HepG2 (cell line): ENCODE measurements around the gene GMPPA. TPM values are rescaled to one million over a fixed set of nuclear protein-coding genes. Genes with fewer than 3 reads are reported as not detected.

Experiments
- ATAC-seq: fragments of 200-7000 bp; cut with Tn5 transposase; 3 replicates; pipeline ENCODE4 v1.9.1; 2020; ENCODE audit warnings: mild to moderate bottlenecking, moderate library complexity
- BruUV-seq: library from RNA; stranded (reverse); fragments of 400-500 nt; replicated peaks from 2 replicates; lab custom pipeline; 2021; lab: Mats Ljungman, UMichigan
- CTCF ChIA-PET: fragments of 300-600 bp; formaldehyde crosslinking; extraction: SDS; loops from one replicate; lab custom pipeline; 2021; ENCODE audit warnings: low total read pairs, inconsistent platforms, low intra/inter-chr PET ratio; lab: Yijun Ruan, JAX
- POLR2A ChIA-PET: fragments of 350-600 bp; sonication (Branson Sonifier 250); formaldehyde crosslinking; loops from one replicate; lab custom pipeline; 2020; ENCODE audit warnings: antibody characterized with exemption, inconsistent platforms; lab: Yijun Ruan, JAX
- DNase-seq: peaks from one replicate; pipeline ENCODE4 v3.0.0-alpha.2; 2015; ENCODE audit warnings: low spot score
- FAIRE-seq: peaks from 3 replicates; lab custom pipeline; 2011; peaks lifted over from hg19 to GRCh38; lab: Jason Lieb, UNC
- H2AFZ ChIP-seq: one replicate; pipeline ENCODE4 v1.6.1; 2011; ENCODE audit warnings: low read length, inconsistent platforms
- H3K27ac ChIP-seq: fragments of 300-600 bp; 3 replicates; pipeline ENCODE4 v1.8.0; 2011; ENCODE audit warnings: mixed run types, mild to moderate bottlenecking, mixed read lengths, low read length, inconsistent platforms; ENCODE audit not compliant: insufficient read depth; ENCODE audit errors: extremely low read length
- H3K27me3 ChIP-seq, 2 experiments: fragments of 200-600 bp in 1 of 2; 2 replicates in 1 of 2; 3 replicates in 1 of 2; pipeline versions ENCODE4 v1.6.0 to v1.8.0; 2011; ENCODE audit warnings: low read length in 2 of 2, mild to moderate bottlenecking in 2 of 2, moderate library complexity in 2 of 2, inconsistent platforms in 1 of 2; ENCODE audit not compliant: insufficient read depth in 2 of 2, control insufficient read depth in 1 of 2
- H3K36me3 ChIP-seq, 2 experiments: fragments of 200-600 bp in 1 of 2; replicated peaks in 1 of 2; 2 replicates in 1 of 2; 3 replicates in 1 of 2; pipeline versions ENCODE4 v1.5.1 to v1.8.0; 2011; ENCODE audit warnings: low read length in 2 of 2, inconsistent platforms in 1 of 2; ENCODE audit not compliant: insufficient read depth in 2 of 2, control insufficient read depth in 1 of 2
- H3K4me1 ChIP-seq: 2 replicates; pipeline ENCODE4 v1.5.1; 2012; ENCODE audit warnings: low read length, inconsistent platforms; ENCODE audit not compliant: insufficient read depth
- H3K4me2 ChIP-seq: 2 replicates; pipeline ENCODE4 v1.6.0; 2011; ENCODE audit warnings: low read depth, low read length, inconsistent platforms
- H3K4me3 ChIP-seq, 3 experiments: fragments of 200-600 bp in 1 of 3; sonication (generic), shearing (Covaris generic) in 1 of 3; replicated peaks in 1 of 3; 2 replicates each; pipeline ENCODE4 v1.5.1; 2011 to 2016; ENCODE audit warnings: low read length in 3 of 3, inconsistent platforms in 2 of 3, low read depth in 2 of 3, mild to moderate bottlenecking in 2 of 3, control low read depth in 1 of 3, mixed read lengths in 1 of 3; ENCODE audit not compliant: insufficient read depth in 1 of 3
- H3K79me2 ChIP-seq: one replicate; pipeline ENCODE4 v1.6.1; 2011; ENCODE audit warnings: low read length, inconsistent platforms; ENCODE audit not compliant: insufficient read depth
- H3K9ac ChIP-seq: 2 replicates; pipeline ENCODE4 v1.6.0; 2011; ENCODE audit warnings: mild to moderate bottlenecking, low read depth, low read length, inconsistent platforms; ENCODE audit not compliant: insufficient read depth
- H3K9me3 ChIP-seq: 2 replicates; pipeline ENCODE4 v1.5.1; 2012; ENCODE audit warnings: mild to moderate bottlenecking, low read length
- H4K20me1 ChIP-seq: 2 replicates; pipeline ENCODE4 v1.6.0; 2011; ENCODE audit warnings: inconsistent platforms, mild to moderate bottlenecking, low read length, moderate library complexity; ENCODE audit not compliant: insufficient read depth
- HIVEP1 ChIP-seq: sonication (generic); formaldehyde crosslinking; IDR thresholded peaks from 2 replicates; pipeline ENCODE4 v1.4.0; 2020; ENCODE audit warnings: mild to moderate bottlenecking, missing genetic modification reagents
- HOXA3 ChIP-seq: sonication (generic); formaldehyde crosslinking; IDR thresholded peaks from 2 replicates; pipeline ENCODE4 v1.5.0; 2020; ENCODE audit warnings: missing genetic modification reagents
- HOXA9 ChIP-seq: sonication (generic); formaldehyde crosslinking; IDR thresholded peaks from 2 replicates; pipeline ENCODE4 v1.8.1; 2022; ENCODE audit warnings: missing genetic modification reagents, mild to moderate bottlenecking, moderate library complexity, borderline replicate concordance
- JUNB ChIP-seq: sonication (generic); formaldehyde crosslinking; IDR thresholded peaks from 2 replicates; pipeline ENCODE4 v1.8.0; 2022; ENCODE audit warnings: missing genetic modification reagents, mild to moderate bottlenecking, borderline replicate concordance
- ZNF510 ChIP-seq: sonication (generic); formaldehyde crosslinking; IDR thresholded peaks from 2 replicates; pipeline ENCODE4 v1.4.0; 2020; ENCODE audit warnings: low read depth, mild to moderate bottlenecking, missing genetic modification reagents
- ZNF629 ChIP-seq: sonication (generic); formaldehyde crosslinking; conservative IDR thresholded peaks from 2 replicates; pipeline ENCODE4 v1.5.0; 2020; ENCODE audit warnings: missing genetic modification reagents
- WGBS: methylation state at CpG from one replicate; pipeline ENCODE4 v1.1.6; 2017; ENCODE audit warnings: low lambda C conversion rate; 5-methylcytosine and 5-hydroxymethylcytosine counted together
- in situ Hi-C: cut with HindIII; loops from 2 replicates; pipeline ENCODE4 v1.10.0; 2017; ENCODE audit warnings: low pct_unique_long_range_greater_than_20kb; ENCODE audit not compliant: extremely low pct_ligation_motif_present
- intact Hi-C: fragments of 100-400 bp; cut with micrococcal nuclease; formaldehyde crosslinking; loops from one replicate; pipeline ENCODE4 v1.10.0; 2022; ENCODE audit not compliant: unreplicated experiment
- polyA plus RNA-seq, 8 experiments: library from polyadenylated mRNA; depleted of rRNA in 3 of 8; stranded (reverse) in 7 of 8; unstranded in 1 of 8; fragments of >200 nt; fragmentation: Illumina TruSeq in 4 of 8; extraction: Trizol in 4 of 8; gene quantifications; 2 replicates each; pipeline versions ENCODE4 v1.2.1 to v1.2.3, GENCODE V29; 2011 to 2016; ENCODE audit warnings: low read depth in 4 of 8, missing spikeins in 1 of 8, mixed read lengths in 1 of 8; ENCODE audit not compliant: insufficient read depth in 1 of 8
- total RNA-seq, 5 experiments: library from RNA; depleted of rRNA; stranded (reverse); fragments of >200 nt; fragmentation: Illumina TruSeq; extraction: Trizol; gene quantifications; 2 replicates each; pipeline ENCODE4 v1.2.3, GENCODE V29; 2016; ENCODE audit warnings: low read depth in 1 of 5
- TF ChIP-seq, protein P1 (sequence below): sonication (generic); formaldehyde crosslinking; IDR thresholded peaks from 2 replicates; pipeline ENCODE4 v1.5.0; 2020; ENCODE audit warnings: missing genetic modification reagents, mild to moderate bottlenecking, borderline replicate concordance
- TF ChIP-seq, protein P2 (sequence below): sonication (generic); formaldehyde crosslinking; conservative IDR thresholded peaks from 2 replicates; pipeline ENCODE4 v1.8.0; 2022; ENCODE audit warnings: mild to moderate bottlenecking, moderate library complexity, missing genetic modification reagents
- TF ChIP-seq, protein P3 (sequence below): sonication (generic); formaldehyde crosslinking; IDR thresholded peaks from 2 replicates; pipeline ENCODE4 v1.8.0; 2022; ENCODE audit warnings: low read depth, missing genetic modification reagents
- TF ChIP-seq, protein P4 (sequence below): sonication (generic); formaldehyde crosslinking; IDR thresholded peaks from 2 replicates; pipeline ENCODE4 v1.5.0; 2020; ENCODE audit warnings: missing genetic modification reagents

GMPPA gene
- total and polyA plus RNA-seq, 2 of the 13 experiments (the other 11 are each of a cell fraction or from before 2014, with no cell fraction given): 81.1 to 106 TPM

DNA sequence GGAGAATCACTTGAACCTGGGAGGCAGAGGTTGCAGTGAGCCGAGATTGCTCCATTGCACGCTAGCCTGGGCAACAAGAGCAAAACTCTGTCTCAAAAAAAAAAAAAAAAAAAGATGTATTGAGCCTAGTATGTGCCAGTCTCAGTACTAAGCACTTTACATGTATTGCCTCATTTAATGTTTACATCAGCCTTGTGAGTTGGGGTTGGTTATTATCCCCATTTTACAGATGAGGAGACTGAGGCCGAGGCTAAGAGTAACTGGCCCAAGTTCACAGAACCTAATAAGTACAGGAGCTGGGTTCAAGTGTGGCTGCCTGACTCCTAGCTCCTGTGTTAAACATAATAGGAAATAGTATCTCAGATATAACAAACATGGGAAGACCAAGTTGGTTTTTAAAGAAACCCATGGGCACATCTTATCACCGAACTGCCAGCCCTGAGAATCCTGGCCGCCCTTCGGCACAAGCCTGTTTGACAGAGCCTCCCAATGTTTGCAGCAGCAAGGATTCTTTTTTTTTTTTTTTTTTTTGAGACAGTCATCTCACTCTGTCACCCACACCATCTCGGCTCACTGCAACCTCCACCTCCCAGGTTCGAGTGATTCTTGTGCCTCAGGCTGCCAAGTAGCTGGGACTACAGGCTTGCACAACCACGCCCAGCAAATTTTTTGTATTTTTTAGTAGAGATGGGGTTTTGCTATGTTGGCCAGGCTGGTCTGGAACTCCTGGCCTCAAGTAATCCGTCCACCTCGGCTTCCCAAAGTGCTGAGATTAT, 24.2 kb upstream of the GMPPA start:
- Histone ChIP-seq H3K9me3 (no peaks in the 10 kb centered on the region), H3K4me2 (no peak overlapping the region), H3K79me2 (no peaks in the 10 kb centered on the region), H3K27me3 (peaks cover 11 to 82% of the 10 kb centered on the region in 2 experiments; a peak in 4 of 5 replicates), H2AFZ (no peak overlapping the region), H3K36me3 (no peaks in the 10 kb centered on the region), H3K4me3 (no peak overlapping the region), H3K4me1 (no peaks in the 10 kb centered on the region), H3K27ac (no peak overlapping the region), H3K9ac (no peak overlapping the region), H4K20me1 (no peaks in the 10 kb centered on the region; the same call in 1 of the 2 replicates)
- FAIRE-seq (no peak), DNase-seq (no peak), ATAC-seq (no peak)
- ChIA-PET CTCF (no interaction called here), POLR2A (no interaction called here)
- no TSS peak for BruUV-seq
- WGBS: 7% methylated on average over 11 of the region's 11 CpGs
- in situ Hi-C loops: loop anchor here (10.0 kb wide), 1 partner anchor 50 kb away; no protein-coding TSS in a partner anchor
- intact Hi-C loops: no loop called here
- TF ChIP-seq ZNF629: peak; percentile 82
- no peak for TF ChIP-seq HOXA3
- TF ChIP-seq, all 625 proteins: peak for 1

DNA sequence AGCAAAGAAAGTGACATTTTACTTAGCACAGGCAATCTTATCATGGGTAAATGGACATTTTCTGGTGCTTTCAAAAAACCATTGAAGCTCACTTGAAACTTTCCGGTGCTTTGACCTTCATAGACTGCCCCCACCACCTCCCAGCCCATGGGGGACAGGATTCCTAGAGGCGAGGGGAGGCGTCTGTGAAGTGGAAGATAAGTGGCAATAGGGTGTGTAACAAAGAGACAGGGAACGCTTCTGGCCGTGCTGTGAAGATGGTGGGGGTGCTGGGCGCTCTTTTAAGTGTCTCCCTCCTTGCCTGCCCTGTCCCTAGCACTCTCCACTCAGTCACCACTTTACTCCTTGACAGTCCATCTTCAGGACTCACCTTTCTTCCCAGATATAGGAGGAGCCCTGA, 23.4 kb upstream of the GMPPA start:
- Histone ChIP-seq H2AFZ (no peak overlapping the region), H3K4me1 (no peaks in the 10 kb centered on the region), H4K20me1 (no peaks in the 10 kb centered on the region; the same call in 1 of the 2 replicates), H3K9me3 (no peaks in the 10 kb centered on the region), H3K27ac (no peak overlapping the region), H3K4me3 (no peak overlapping the region), H3K27me3 (peaks cover 18 to 82% of the 10 kb centered on the region in 2 experiments), H3K36me3 (no peaks in the 10 kb centered on the region), H3K4me2 (no peak overlapping the region), H3K79me2 (no peaks in the 10 kb centered on the region), H3K9ac (no peak overlapping the region)
- intact Hi-C loops: no loop called here
- DNase-seq (no peak), FAIRE-seq (no peak), ATAC-seq (no peak)
- in situ Hi-C loops: loop anchor here (10.0 kb wide), 1 partner anchor 50 kb away; no protein-coding TSS in a partner anchor
- WGBS: 3% methylated on average over 6 of the region's 6 CpGs
- ChIA-PET CTCF (interaction anchor here (3.8 kb wide), 1 partner anchor 55 kb away, joined by 39 read pairs; no protein-coding TSS in a partner anchor), POLR2A (no interaction called here)
- BruUV-seq: no TSS peak
- TF ChIP-seq HIVEP1 (CRISPR knock-in tag) (no peak), JUNB (CRISPR knock-in tag) (no peak), ZNF510 (CRISPR knock-in tag) (no peak), HOXA9 (CRISPR knock-in tag) (no peak)
- TF ChIP-seq, protein P1, sequence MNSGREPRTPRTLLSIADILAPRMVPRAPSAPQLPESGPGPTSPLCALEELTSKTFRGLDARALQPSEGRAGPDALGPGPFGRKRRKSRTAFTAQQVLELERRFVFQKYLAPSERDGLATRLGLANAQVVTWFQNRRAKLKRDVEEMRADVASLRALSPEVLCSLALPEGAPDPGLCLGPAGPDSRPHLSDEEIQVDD: no peak
- TF ChIP-seq, protein P2, sequence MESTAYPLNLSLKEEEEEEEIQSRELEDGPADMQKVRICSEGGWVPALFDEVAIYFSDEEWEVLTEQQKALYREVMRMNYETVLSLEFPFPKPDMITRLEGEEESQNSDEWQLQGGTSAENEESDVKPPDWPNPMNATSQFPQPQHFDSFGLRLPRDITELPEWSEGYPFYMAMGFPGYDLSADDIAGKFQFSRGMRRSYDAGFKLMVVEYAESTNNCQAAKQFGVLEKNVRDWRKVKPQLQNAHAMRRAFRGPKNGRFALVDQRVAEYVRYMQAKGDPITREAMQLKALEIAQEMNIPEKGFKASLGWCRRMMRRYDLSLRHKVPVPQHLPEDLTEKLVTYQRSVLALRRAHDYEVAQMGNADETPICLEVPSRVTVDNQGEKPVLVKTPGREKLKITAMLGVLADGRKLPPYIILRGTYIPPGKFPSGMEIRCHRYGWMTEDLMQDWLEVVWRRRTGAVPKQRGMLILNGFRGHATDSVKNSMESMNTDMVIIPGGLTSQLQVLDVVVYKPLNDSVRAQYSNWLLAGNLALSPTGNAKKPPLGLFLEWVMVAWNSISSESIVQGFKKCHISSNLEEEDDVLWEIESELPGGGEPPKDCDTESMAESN: no peak
- TF ChIP-seq, protein P3, sequence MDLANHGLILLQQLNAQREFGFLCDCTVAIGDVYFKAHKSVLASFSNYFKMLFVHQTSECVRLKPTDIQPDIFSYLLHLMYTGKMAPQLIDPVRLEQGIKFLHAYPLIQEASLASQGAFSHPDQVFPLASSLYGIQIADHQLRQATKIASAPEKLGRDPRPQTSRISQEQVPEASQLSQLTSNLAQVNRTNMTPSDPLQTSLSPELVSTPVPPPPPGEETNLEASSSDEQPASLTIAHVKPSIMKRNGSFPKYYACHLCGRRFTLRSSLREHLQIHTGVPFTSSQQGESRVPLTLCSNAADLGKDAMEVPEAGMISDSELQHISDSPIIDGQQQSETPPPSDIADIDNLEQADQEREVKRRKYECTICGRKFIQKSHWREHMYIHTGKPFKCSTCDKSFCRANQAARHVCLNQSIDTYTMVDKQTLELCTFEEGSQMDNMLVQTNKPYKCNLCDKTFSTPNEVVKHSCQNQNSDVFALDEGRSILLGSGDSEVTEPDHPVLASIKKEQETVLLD (CRISPR knock-in tag): no peak
- TF ChIP-seq, protein P4, sequence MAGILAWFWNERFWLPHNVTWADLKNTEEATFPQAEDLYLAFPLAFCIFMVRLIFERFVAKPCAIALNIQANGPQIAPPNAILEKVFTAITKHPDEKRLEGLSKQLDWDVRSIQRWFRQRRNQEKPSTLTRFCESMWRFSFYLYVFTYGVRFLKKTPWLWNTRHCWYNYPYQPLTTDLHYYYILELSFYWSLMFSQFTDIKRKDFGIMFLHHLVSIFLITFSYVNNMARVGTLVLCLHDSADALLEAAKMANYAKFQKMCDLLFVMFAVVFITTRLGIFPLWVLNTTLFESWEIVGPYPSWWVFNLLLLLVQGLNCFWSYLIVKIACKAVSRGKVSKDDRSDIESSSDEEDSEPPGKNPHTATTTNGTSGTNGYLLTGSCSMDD: no peak
